ENCODE measurements around the gene STOML2. TPM values are rescaled to one million over a fixed set of nuclear protein-coding genes. Genes with fewer than 3 reads are reported as not detected.

The STOML2 gene
- total RNA-seq, 1 donor from 2014 or later: 262 TPM

- intact Hi-C loops (cut with micrococcal nuclease): loop anchor here (1.0 kb wide), 2 partner anchors 8 to 24 kb away; partner anchors contain the start of gene FANCG
- no peaks in the 10 kb centered on the region for H3K9me3 Mint-ChIP-seq
- H3K4me1 Mint-ChIP-seq: peaks cover 27% of the 10 kb centered on the region
- peaks cover 50% of the 10 kb centered on the region for H3K36me3 Mint-ChIP-seq (ENCODE audit: low read depth)
- H3K4me3 Mint-ChIP-seq: peak overlapping the region; percentile 94
- peak overlapping the region; percentile 97 for H3K27ac Mint-ChIP-seq
- no peaks in the 10 kb centered on the region for H3K27me3 Mint-ChIP-seq
- DNase-seq: no peak
Measured at GRCh38 chr9:35103660-35104191, 795 bp upstream of the STOML2 start.

- H3K36me3 Mint-ChIP-seq (ENCODE audit: low read depth): peaks cover 54% of the 10 kb centered on the region
- intact Hi-C loops (cut with micrococcal nuclease): no loop called here
- H3K4me1 Mint-ChIP-seq: peaks cover 29% of the 10 kb centered on the region
- peak overlapping the region; percentile 97 for H3K27ac Mint-ChIP-seq
- H3K27me3 Mint-ChIP-seq: no peaks in the 10 kb centered on the region
- H3K9me3 Mint-ChIP-seq: no peaks in the 10 kb centered on the region
- peak overlapping the region; percentile 94 for H3K4me3 Mint-ChIP-seq
- no peak for DNase-seq
Measured at GRCh38 chr9:35102465-35102768, 514 bp downstream of the STOML2 start.

- Mint-ChIP-seq H3K27ac (no peak overlapping the region), H3K4me3 (no peak overlapping the region), H3K36me3 (ENCODE audit: low read depth) (peaks cover 47% of the 10 kb centered on the region), H3K9me3 (no peaks in the 10 kb centered on the region), H3K4me1 (peaks cover 37% of the 10 kb centered on the region), H3K27me3 (no peaks in the 10 kb centered on the region)
- intact Hi-C loops (cut with micrococcal nuclease): loop anchor here (5.0 kb wide), 1 partner anchor 505 kb away; no protein-coding TSS in a partner anchor
- DNase-seq: no peak
Measured at GRCh38 chr9:35097573-35097972, 5.4 kb downstream of the STOML2 start.

DNA sequence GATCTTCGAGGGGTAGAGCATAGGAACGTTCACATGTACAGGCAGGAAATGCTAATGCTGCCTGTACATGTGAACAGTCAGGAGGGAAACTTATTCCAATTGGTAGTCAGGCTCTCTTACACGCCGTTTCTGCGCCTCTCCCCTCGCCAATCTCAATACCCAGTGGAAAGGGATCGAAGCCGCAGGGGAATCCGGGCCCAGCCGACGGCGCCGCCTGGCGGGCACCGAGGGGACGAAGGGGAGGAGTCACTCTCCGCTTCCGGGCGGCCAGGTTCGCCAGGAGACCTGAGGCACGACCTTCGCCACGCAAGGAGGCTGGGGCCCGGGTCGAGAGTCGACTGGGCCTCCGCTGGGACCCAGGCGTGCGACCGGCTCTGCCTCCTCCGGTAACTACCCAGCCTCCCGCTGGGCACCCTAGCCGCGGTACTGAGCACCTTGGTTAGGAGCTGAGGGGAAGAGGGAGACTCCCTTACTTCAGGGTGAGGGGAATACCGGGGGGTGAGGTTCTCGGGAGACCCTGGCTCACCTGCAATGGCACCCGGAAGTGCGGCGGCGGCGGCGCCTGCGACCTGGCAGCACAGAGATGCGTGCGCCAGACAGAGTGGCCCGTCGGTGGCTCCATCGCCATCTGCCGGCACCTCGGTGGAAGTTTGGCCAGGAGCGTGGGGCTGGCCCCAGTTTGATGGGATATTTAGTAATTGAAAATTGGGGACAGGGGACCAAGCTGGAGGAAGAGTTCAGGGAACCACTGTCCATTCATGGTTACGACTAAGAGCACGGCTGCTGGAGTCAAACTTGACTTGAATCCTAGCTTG is 6.7 kb downstream of the STOML2 start, which contains the start of gene PIGO:
TSS of gene PIGO (minus strand) at position 557 of the 815 bp plus-strand sequence. CDS start 1,026 bp downstream, outside the sequence.
- peak within 1 kb of the TSS; percentile 95 for H3K27ac Mint-ChIP-seq
- H3K4me3 Mint-ChIP-seq: peak within 1 kb of the TSS; percentile 91
- peaks cover 47% of the 10 kb centered on the region for H3K36me3 Mint-ChIP-seq (ENCODE audit: low read depth)
- intact Hi-C loops (cut with micrococcal nuclease): loop anchor here (1.0 to 5.0 kb wide), 6 partner anchors 15 to 506 kb away; partner anchors contain the start of genes DNAJB5 and VCP
- peak; percentile 97 for DNase-seq
- peaks cover 28% of the 10 kb centered on the region for H3K4me1 Mint-ChIP-seq
- H3K9me3 Mint-ChIP-seq: no peaks in the 10 kb centered on the region
- H3K27me3 Mint-ChIP-seq: no peaks in the 10 kb centered on the region

- H3K27me3 Mint-ChIP-seq: no peaks in the 10 kb centered on the region
- no peaks in the 10 kb centered on the region for H3K9me3 Mint-ChIP-seq
- intact Hi-C loops (cut with micrococcal nuclease): no loop called here
- no peak for DNase-seq
- H3K27ac Mint-ChIP-seq: no peak overlapping the region
- H3K4me3 Mint-ChIP-seq: no peak overlapping the region
- H3K36me3 Mint-ChIP-seq (ENCODE audit: low read depth): peaks cover 47% of the 10 kb centered on the region
- peaks cover 14% of the 10 kb centered on the region for H3K4me1 Mint-ChIP-seq
Measured at GRCh38 chr9:35091536-35091935, 11.4 kb downstream of the STOML2 start.

DNA sequence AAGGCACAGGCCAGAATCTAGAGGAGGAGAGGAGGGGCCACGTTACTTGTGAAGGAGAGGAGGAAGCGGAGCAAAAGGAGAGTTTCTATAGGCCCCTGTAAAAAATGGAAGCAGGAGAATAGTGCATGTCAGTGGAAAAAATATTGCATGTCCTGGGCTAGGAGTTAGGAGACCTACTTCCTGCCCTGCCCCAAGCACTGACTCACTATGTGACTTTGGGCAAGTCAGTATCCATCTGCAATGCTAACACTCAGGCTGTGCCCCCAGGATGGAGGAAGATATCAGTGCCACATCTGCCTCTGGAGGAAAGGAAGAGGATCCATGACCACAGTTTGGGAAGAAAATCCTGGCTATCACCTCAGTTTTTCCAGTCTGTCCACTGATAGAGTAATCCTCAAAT is 13.5 kb downstream of the STOML2 start:
- no peaks in the 10 kb centered on the region for H3K9me3 Mint-ChIP-seq
- H3K27ac Mint-ChIP-seq: no peak overlapping the region
- no peak for DNase-seq
- no peaks in the 10 kb centered on the region for H3K27me3 Mint-ChIP-seq
- H3K36me3 Mint-ChIP-seq (ENCODE audit: low read depth): peaks cover 47% of the 10 kb centered on the region
- peaks cover under 1% of the 10 kb centered on the region for H3K4me1 Mint-ChIP-seq
- intact Hi-C loops (cut with micrococcal nuclease): no loop called here
- H3K4me3 Mint-ChIP-seq: no peak overlapping the region

- H3K4me3 Mint-ChIP-seq: no peak overlapping the region
- DNase-seq: no peak
- no peak overlapping the region for H3K27ac Mint-ChIP-seq
- H3K27me3 Mint-ChIP-seq: no peaks in the 10 kb centered on the region
- no peaks in the 10 kb centered on the region for H3K9me3 Mint-ChIP-seq
- H3K4me1 Mint-ChIP-seq: peaks cover 3% of the 10 kb centered on the region
- peaks cover 24% of the 10 kb centered on the region for H3K36me3 Mint-ChIP-seq (ENCODE audit: low read depth)
- intact Hi-C loops (cut with micrococcal nuclease): no loop called here
Measured at GRCh38 chr9:35085078-35085477, 17.9 kb downstream of the STOML2 start.

GRCh38 chr9:35079426-35080341 is 23.2 kb downstream of the STOML2 start, which contains the start of gene FANCG:
FANCG (minus strand) TSS chr9:35079942; CDS start chr9:35079524, 418 bp downstream.
- peak within 1 kb of the TSS; percentile 99 for H3K4me3 Mint-ChIP-seq
- peaks cover 30% of the 10 kb centered on the region for H3K4me1 Mint-ChIP-seq
- H3K27me3 Mint-ChIP-seq: no peaks in the 10 kb centered on the region
- intact Hi-C loops (cut with micrococcal nuclease): loop anchor here (1.0 kb wide), 5 partner anchors 7 to 35 kb away; partner anchors contain the start of genes PIGO, STOML2 and VCP
- no peaks in the 10 kb centered on the region for H3K9me3 Mint-ChIP-seq
- DNase-seq: peak; percentile 96
- H3K27ac Mint-ChIP-seq: peak within 1 kb of the TSS; percentile 100
- H3K36me3 Mint-ChIP-seq (ENCODE audit: low read depth): peaks cover 24% of the 10 kb centered on the region

DNA sequence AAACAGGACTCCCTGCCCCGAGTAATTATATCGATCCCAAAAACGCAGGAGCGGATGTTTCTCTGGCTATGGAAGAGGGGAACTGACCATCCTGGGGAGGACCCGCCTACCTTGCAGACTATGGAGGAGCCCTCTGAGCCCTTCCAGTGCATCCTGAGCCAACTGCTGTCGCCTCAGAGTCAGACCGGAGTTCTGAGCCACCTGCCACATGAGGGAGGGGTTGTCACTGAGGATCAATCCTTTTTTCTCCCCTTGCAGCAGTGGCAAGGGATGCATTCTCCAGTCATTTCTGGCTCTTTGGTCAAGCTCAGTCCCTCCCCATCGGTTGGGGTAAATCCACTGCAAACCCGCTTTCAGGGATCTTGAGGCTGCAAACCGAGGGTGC is 23.9 kb downstream of the STOML2 start:
- H3K36me3 Mint-ChIP-seq (ENCODE audit: low read depth): peaks cover 31% of the 10 kb centered on the region
- intact Hi-C loops (cut with micrococcal nuclease): loop anchor here (1.0 kb wide), 2 partner anchors 24 to 32 kb away; partner anchors contain the start of gene STOML2
- peaks cover 33% of the 10 kb centered on the region for H3K4me1 Mint-ChIP-seq
- H3K9me3 Mint-ChIP-seq: no peaks in the 10 kb centered on the region
- peak overlapping the region; percentile 99 for H3K4me3 Mint-ChIP-seq
- no peaks in the 10 kb centered on the region for H3K27me3 Mint-ChIP-seq
- DNase-seq: no peak
- H3K27ac Mint-ChIP-seq: peak overlapping the region; percentile 100

- peaks cover 39% of the 10 kb centered on the region for H3K36me3 Mint-ChIP-seq (ENCODE audit: low read depth)
- DNase-seq: no peak
- H3K27ac Mint-ChIP-seq: peak overlapping the region; percentile 100
- H3K27me3 Mint-ChIP-seq: no peaks in the 10 kb centered on the region
- H3K9me3 Mint-ChIP-seq: no peaks in the 10 kb centered on the region
- peaks cover 34% of the 10 kb centered on the region for H3K4me1 Mint-ChIP-seq
- H3K4me3 Mint-ChIP-seq: peak overlapping the region; percentile 99
- intact Hi-C loops (cut with micrococcal nuclease): no loop called here
Measured at GRCh38 chr9:35078066-35078465, 24.9 kb downstream of the STOML2 start.

DNA sequence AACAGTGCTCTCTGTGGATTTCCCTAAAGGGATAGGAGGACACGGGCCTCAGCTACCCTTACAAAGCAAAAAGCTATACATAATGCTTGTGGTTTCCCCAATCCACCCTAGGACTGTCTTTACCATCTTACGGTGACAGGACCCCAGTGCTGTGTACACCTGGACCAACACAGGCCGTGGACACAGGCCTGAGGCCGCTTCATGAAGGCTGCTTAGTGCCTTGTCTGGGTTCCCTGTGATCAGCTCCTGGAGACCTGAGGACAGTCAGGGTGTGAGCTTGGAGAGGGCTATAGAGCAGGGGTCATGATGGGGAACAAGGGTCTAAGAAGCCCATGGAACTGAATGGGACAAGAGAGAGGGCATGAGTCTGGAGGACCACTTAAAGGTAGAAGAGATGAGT is 26.1 kb downstream of the STOML2 start:
- H3K4me1 Mint-ChIP-seq: peaks cover 38% of the 10 kb centered on the region
- DNase-seq: no peak
- H3K27me3 Mint-ChIP-seq: no peaks in the 10 kb centered on the region
- H3K9me3 Mint-ChIP-seq: no peaks in the 10 kb centered on the region
- H3K36me3 Mint-ChIP-seq (ENCODE audit: low read depth): peaks cover 39% of the 10 kb centered on the region
- peak overlapping the region; percentile 25 for H3K27ac Mint-ChIP-seq
- intact Hi-C loops (cut with micrococcal nuclease): no loop called here
- H3K4me3 Mint-ChIP-seq: peak overlapping the region; percentile 99

DNA sequence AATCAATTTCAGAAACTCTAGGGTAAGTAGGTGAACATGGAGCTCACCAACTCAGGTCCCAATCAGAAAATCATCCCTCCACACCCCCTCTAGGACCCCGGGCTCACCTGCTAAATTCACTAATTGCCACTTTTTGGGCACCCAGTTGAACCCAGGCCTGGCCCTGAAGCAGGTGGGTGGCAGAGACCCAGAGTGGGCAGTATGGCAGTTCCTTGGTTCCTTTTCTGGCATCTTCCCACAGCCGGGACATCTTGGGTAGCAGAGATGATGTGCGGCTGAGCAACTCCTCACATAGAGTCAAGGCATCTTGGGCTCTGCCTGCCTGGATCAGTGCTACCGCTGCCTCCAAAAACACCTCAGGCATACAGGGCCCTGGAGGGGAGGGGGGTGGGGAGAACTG is 27.6 kb downstream of the STOML2 start:
- H3K4me1 Mint-ChIP-seq: peaks cover 42% of the 10 kb centered on the region
- H3K27me3 Mint-ChIP-seq: no peaks in the 10 kb centered on the region
- DNase-seq: no peak
- peaks cover 50% of the 10 kb centered on the region for H3K36me3 Mint-ChIP-seq (ENCODE audit: low read depth)
- H3K27ac Mint-ChIP-seq: no peak overlapping the region
- intact Hi-C loops (cut with micrococcal nuclease): no loop called here
- no peak overlapping the region for H3K4me3 Mint-ChIP-seq
- H3K9me3 Mint-ChIP-seq: no peaks in the 10 kb centered on the region

DNA sequence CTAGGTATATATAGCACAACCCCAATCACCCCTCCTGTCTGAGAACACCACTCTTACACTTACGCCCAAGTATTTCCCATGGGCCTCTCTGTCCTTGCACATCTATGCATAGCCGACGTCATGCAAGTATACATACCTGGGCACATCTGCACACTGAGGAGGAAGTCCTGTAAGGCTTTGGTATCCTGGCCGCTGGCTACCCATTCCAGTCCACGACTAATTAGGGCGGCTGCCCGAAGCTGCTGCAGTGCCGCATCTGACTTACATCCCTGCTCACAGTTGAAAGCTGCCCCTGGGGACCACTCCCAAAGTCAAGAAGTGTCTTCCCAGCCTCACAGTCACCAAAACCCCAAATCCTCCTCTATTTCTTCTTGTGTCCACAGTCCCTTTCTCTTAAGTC is 28.1 kb downstream of the STOML2 start:
- intact Hi-C loops (cut with micrococcal nuclease): no loop called here
- no peak for DNase-seq
- Mint-ChIP-seq H3K27ac (no peak overlapping the region), H3K36me3 (ENCODE audit: low read depth) (peaks cover 55% of the 10 kb centered on the region), H3K4me1 (peaks cover 41% of the 10 kb centered on the region), H3K4me3 (no peak overlapping the region), H3K27me3 (no peaks in the 10 kb centered on the region), H3K9me3 (no peaks in the 10 kb centered on the region)

All from activated CD4-positive, alpha-beta T cell treated with anti-CD3 and anti-CD28 coated beads, Interleukin-2, amount 10 ng/mL, durations not matched to agents 24 days and 14 days (primary cell).